GM19025 (cell line): ENCODE data around the gene TBC1D10A.

Experiments used
- ATAC-seq: cut with Tn5 transposase; IDR thresholded peaks from one replicate; pipeline ENCODE4 v1.9.1; 2021; ENCODE audit warnings: mild to moderate bottlenecking, low read depth, moderate library complexity; ENCODE audit not compliant: unreplicated experiment

Gene TBC1D10A

DNA sequence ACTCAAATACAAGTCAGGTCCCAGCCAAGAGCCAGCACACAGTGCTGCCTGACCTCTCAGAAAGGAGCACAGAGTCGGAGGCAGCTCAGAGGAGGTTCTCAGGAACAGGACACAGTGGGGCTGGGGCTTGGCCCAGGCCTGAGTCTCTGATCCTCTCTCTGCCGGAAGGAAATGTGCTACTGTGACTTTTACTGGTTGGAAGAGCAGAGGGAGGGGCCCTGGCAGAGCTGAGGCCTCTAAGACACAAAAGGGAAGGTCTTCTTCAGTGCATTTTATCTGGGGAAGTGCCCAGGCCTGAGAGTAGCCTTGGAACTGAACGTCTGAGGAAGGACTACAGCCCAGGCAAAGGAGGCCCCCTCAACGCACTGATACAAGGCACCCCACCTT, 21.2 kb downstream of the TBC1D10A start:
- ATAC-seq, result no peak

- no peak for ATAC-seq
Observed at GRCh38 chr22:30304495-30305244, 22.1 kb downstream of the TBC1D10A start.

- ATAC-seq, result no peak
Observed at GRCh38 chr22:30302810-30303138, 24.0 kb downstream of the TBC1D10A start.

DNA sequence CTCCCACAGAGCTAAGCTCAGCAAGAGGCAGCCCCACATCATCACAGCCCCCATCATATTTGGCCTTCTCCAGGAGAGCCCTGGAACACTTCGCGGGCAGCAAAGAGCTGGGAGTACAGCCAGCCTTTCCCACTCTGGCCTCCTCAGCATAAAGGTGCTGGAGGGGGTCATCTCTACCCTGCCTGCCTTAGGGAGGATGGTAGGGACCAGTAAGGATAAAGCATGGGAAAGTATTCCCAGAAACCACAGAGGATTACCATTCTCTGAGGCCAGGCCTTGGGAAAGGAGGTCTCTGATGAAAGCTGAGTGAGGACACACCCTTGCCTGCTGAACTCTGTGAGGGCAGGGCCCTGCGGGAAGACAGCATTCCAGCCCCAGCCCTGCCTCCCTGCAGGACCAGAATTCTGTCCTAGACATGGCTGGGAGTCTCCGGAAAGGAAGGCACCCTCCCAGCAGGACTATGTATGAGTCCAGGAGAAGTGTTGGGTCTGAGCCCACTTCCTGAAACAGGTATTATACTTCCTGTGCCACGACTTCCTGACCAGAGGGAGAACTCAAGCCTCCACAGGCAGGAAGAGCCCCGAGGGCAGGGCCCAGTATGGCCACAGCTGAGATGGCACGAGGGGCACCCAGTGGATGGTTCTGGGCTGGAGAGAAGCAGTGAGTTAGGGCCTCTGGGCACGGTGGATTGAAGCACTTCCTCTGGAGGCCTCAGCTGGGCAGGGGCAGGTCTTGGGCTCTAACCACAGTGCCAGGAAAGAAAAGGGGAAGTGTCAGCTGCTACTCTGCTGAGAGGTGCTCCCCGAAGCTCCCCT, 24.5 kb downstream of the TBC1D10A start:
- ATAC-seq, result no peak

- ATAC-seq, result no peak
Observed at GRCh38 chr22:30299322-30299721, 27.4 kb downstream of the TBC1D10A start.

GRCh38 chr22:30297991-30298701, 28.6 kb downstream of the TBC1D10A start:
- no peak for ATAC-seq

GRCh38 chr22:30297276-30297990, 29.3 kb downstream of the TBC1D10A start:
- ATAC-seq, result no peak

DNA sequence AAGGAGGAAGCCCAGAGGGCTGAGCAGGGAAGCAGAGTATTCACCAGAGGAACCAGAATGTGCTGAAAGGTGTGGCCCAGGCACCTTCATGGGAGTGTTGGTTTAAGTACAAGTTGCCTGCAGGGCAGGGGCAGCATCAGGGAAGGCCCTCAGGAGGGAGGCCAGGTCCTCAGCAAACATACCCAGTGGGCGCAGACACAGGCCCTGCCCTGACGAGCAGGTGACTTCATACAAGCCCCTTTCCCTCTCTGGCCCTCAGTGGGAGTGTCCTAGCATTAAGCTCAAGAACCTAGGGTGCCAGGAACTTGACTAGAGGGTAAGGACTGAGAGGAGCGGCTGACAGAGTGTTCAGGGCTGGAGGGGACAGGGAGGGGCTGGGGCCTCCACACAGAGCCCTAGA, 29.9 kb downstream of the TBC1D10A start:
- ATAC-seq, result no peak

DNA sequence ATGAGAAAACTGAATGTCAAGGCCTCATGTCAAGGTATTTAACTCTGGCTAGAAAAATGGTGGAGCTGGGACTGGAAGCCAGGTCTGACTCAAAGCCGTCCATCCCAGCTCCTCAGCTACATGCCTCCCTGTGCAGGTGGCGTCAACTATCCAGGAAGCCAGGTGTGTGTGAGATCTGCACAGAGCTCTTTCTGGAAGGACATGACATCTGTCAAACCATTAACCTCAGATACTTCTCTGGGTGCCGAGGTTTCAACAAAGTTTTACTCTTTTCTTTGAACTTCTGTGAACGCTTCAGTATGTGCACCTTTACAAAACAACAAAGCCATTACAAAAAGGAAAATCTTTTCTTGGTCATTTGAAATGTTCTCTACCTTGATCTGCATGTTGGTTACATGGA, 30.4 kb downstream of the TBC1D10A start:
- ATAC-seq, result no peak

DNA sequence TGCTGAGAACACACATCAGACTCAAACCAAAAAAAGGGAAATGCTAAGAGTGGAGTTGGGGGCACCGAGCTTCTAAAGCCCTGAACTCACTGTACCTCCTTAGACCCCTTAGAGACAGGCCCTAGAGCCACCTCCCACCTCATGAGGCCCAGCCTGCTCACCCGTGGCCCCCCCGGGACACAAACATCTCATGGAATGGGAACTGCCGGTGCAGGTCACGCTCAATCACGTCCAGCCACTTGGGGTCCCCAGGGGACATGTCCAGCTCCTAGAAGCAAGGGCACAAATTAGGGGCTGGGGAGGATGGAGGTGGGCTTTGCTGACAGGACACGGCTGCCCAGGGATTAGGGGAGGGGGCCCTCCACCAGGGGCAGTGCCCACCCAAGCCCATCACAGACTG, 31.2 kb downstream of the TBC1D10A start:
- no peak for ATAC-seq

- ATAC-seq, result no peak
Observed at GRCh38 chr22:30294830-30295229, 31.9 kb downstream of the TBC1D10A start.

- ATAC-seq, result no peak
Observed at GRCh38 chr22:30294066-30294465, 32.7 kb downstream of the TBC1D10A start.

GRCh38 chr22:30293026-30293425, 33.7 kb downstream of the TBC1D10A start:
- no peak for ATAC-seq

DNA sequence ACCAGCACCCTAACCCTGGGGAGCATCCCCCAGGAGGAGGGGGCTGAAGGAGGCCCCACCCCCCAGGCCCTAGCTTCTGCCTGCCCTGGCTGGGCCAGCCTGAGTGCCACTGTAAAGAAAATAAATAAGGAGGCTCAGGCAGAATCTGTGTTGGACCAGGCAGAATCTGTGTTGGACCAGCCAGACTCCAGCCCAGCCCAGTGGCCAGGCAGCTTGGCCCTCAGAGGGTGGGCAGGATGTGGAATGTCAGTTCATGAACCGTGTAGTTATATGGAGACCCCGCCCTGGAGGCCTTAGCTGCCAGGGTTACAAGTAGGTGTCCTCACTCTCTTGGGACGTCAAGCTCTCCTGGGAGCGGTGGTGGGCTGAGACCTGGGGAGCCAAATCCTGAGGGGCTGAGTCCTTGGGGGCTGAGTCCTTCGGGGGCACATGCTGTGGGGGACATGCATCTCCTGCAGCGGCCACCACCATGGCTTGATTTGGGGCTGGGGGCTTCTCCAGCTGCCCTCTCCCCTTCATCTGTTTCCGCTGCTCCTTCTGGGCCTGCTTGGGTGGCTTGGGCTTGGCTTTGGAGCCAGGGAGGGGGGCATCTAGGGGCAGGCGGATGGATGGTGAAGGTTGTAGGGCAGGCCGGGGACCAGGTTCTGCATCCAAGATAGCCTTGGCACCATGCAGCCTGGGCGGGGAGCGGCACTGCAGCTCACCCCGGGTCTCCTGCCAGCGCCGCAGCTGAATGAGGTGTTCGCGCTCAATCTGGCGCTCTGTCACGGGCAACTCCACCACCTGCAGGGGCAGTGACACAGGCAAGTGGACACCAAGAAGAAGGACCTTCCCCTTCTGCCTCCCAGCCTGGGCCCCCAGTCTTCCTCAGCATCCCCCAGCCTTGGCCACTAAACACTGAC, 34.4 kb downstream of the TBC1D10A start:
- ATAC-seq, result no peak

- ATAC-seq, result no peak
Observed at GRCh38 chr22:30291058-30291892, 35.5 kb downstream of the TBC1D10A start.

- no peak for ATAC-seq
Observed at GRCh38 chr22:30290342-30291057, 36.2 kb downstream of the TBC1D10A start.

- peak; percentile 15 for ATAC-seq
Observed at GRCh38 chr22:30289980-30290313, 36.8 kb downstream of the TBC1D10A start.
